Fibroblast of lung (primary cell): ENCODE results near the gene UQCR11. TPM values are rescaled to one million over a fixed set of nuclear protein-coding genes. Genes with fewer than 3 reads are reported as not detected.

Experiments used
- DNase-seq, 2 donors: peaks; one replicate each; pipeline versions ENCODE4 v3.0.0 to v3.0.0-alpha.2; 2010; ENCODE audit warnings: low read depth in 2 of 2
- H2AFZ ChIP-seq: 2 replicates; pipeline ENCODE4 v1.5.1; 2012; ENCODE audit warnings: low read length, control low read depth, inconsistent platforms
- H3K27ac ChIP-seq: 2 replicates; pipeline ENCODE4 v1.5.1; 2011; ENCODE audit warnings: low read length, control low read depth; ENCODE audit not compliant: insufficient read depth
- H3K27me3 ChIP-seq: 2 replicates; pipeline ENCODE4 v1.5.1; 2011; ENCODE audit warnings: mild to moderate bottlenecking, low read length; ENCODE audit not compliant: control insufficient read depth, insufficient read depth
- H3K36me3 ChIP-seq: 2 replicates; pipeline ENCODE4 v1.5.1; 2011; ENCODE audit warnings: low read length; ENCODE audit not compliant: control insufficient read depth, insufficient read depth
- H3K4me1 ChIP-seq: 2 replicates; pipeline ENCODE4 v1.5.1; 2011; ENCODE audit warnings: low read length; ENCODE audit not compliant: control insufficient read depth, insufficient read depth; ENCODE audit errors: extremely low read depth
- H3K4me2 ChIP-seq: 2 replicates; pipeline ENCODE4 v1.5.1; 2011; ENCODE audit warnings: low read length, control low read depth; ENCODE audit not compliant: insufficient read depth; ENCODE audit errors: extremely low read depth
- H3K4me3 ChIP-seq, 4 experiments: fragments of 200-600 bp in 1 of 4; sonication (generic) in 1 of 4; replicated peaks in 1 of 4; 2 replicates each; pipeline ENCODE4 v1.5.1; 2011 to 2016; ENCODE audit warnings: low read length in 4 of 4, low read depth in 3 of 4, mild to moderate bottlenecking in 3 of 4, control low read depth in 2 of 4, inconsistent platforms in 1 of 4, mixed read lengths in 1 of 4; ENCODE audit not compliant: insufficient read depth in 1 of 4; ENCODE audit errors: control extremely low read depth in 1 of 4
- H3K79me2 ChIP-seq: 2 replicates; pipeline ENCODE4 v1.5.1; 2012; ENCODE audit warnings: mild to moderate bottlenecking, low read length, inconsistent platforms; ENCODE audit not compliant: control insufficient read depth, insufficient read depth
- H3K9ac ChIP-seq: 2 replicates; pipeline ENCODE4 v1.5.1; 2011; ENCODE audit warnings: mild to moderate bottlenecking, low read length, control low read depth; ENCODE audit not compliant: insufficient read depth
- H3K9me3 ChIP-seq: 2 replicates; pipeline ENCODE4 v1.5.1; 2012; ENCODE audit warnings: low read depth, low read length; ENCODE audit not compliant: control insufficient read depth, insufficient read depth
- H4K20me1 ChIP-seq: 2 replicates; pipeline ENCODE4 v1.5.1; 2011; ENCODE audit warnings: low read length; ENCODE audit not compliant: control insufficient read depth, insufficient read depth; ENCODE audit errors: extremely low read depth
- CTCF ChIP-seq, 2 donors: IDR thresholded peaks in 1 of 2; conservative IDR thresholded peaks in 1 of 2; 1 replicate in 1 of 2; 2 replicates in 1 of 2; pipeline ENCODE4 v1.5.1; 2011 to 2012; ENCODE audit warnings: low read length in 2 of 2, control low read depth in 1 of 2, inconsistent platforms in 1 of 2, low read depth in 1 of 2, mild to moderate bottlenecking in 1 of 2
- EZH2 ChIP-seq: IDR thresholded peaks from 2 replicates; pipeline ENCODE4 v1.5.1; 2012; ENCODE audit warnings: low read length, control low read depth, mild to moderate bottlenecking; ENCODE audit errors: missing control alignments
- polyA plus RNA-seq, 2 donors: library from polyadenylated mRNA; depleted of rRNA in 1 of 2; stranded (reverse) in 1 of 2; unstranded in 1 of 2; fragments of >200 nt; gene quantifications; 2 replicates each; pipeline ENCODE4 v1.2.1, GENCODE V29; 2011 to 2012; ENCODE audit warnings: missing spikeins in 1 of 2
- total RNA-seq: library from RNA; depleted of rRNA; stranded (reverse); fragments of >200 nt; gene quantifications from 2 replicates; pipeline ENCODE4 v1.2.1, GENCODE V29; 2014

Gene UQCR11
- total and polyA plus RNA-seq, 2 donors (not counting 1 experiment from before 2014, with no cell fraction given), result 89.2 to 101 TPM

- no peaks in the 10 kb centered on the region for H3K4me1 ChIP-seq
- no peak overlapping the region for H3K9ac ChIP-seq
- H3K36me3 ChIP-seq, result peaks cover 5% of the 10 kb centered on the region
- no peak overlapping the region for H2AFZ ChIP-seq
- H3K9me3 ChIP-seq, result no peaks in the 10 kb centered on the region
- H3K27me3 ChIP-seq, result no peaks in the 10 kb centered on the region
- no peak overlapping the region for H3K4me2 ChIP-seq
- no peak overlapping the region for H3K27ac ChIP-seq
- H3K79me2 ChIP-seq, result peaks cover 14% of the 10 kb centered on the region
- TF ChIP-seq EZH2 (no peak), CTCF (conservative IDR thresholded peaks at IDR 0.05 in 1 of 2, IDR thresholded peaks at IDR 0.05 in 1 of 2; ENCODE audit: low read depth in 1 of 2, low read length in 2 of 2) (no peak)
- no peak overlapping the region for H3K4me3 ChIP-seq
- no peaks in the 10 kb centered on the region for H4K20me1 ChIP-seq
- no peak for DNase-seq
Measured at GRCh38 chr19:1555487-1556389, 49.5 kb downstream of the UQCR11 start.

DNA sequence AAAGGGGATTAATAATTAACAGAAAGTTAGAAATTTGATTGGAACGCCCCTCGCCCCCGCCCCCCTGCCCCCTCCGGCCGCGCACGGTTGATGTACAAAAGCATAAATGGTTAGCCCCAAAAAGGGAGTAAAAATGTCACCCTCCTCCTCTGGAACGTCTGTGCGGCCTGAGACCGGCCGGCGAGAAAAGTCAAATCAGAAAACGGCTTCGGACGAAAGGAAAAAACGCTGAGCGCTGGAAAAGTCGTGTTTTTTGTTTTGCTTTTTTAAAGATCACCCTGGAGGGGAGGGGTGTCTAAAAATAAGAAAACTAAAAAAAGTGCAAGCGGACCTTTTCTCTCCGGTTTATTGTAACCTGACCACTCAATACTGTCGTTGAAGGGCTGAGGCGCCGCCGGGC lies 50.3 kb downstream of the UQCR11 start:
- no peak for TF ChIP-seq CTCF (conservative IDR thresholded peaks at IDR 0.05 in 1 of 2, IDR thresholded peaks at IDR 0.05 in 1 of 2; ENCODE audit: low read depth in 1 of 2, low read length in 2 of 2)
- TF ChIP-seq EZH2, result no peak
- Histone ChIP-seq H3K4me1 (no peaks in the 10 kb centered on the region), H3K27me3 (no peaks in the 10 kb centered on the region), H3K36me3 (peaks cover 5% of the 10 kb centered on the region), H3K79me2 (peaks cover 6% of the 10 kb centered on the region), H3K9me3 (no peaks in the 10 kb centered on the region), H3K4me3 (no peak overlapping the region), H2AFZ (no peak overlapping the region), H3K4me2 (no peak overlapping the region), H3K27ac (no peak overlapping the region), H3K9ac (no peak overlapping the region), H4K20me1 (no peaks in the 10 kb centered on the region)
- no peak for DNase-seq

GRCh38 chr19:1553415-1553814 lies 51.8 kb downstream of the UQCR11 start:
- no peaks in the 10 kb centered on the region for H3K79me2 ChIP-seq
- TF ChIP-seq CTCF (conservative IDR thresholded peaks at IDR 0.05 in 1 of 2, IDR thresholded peaks at IDR 0.05 in 1 of 2; ENCODE audit: low read depth in 1 of 2, low read length in 2 of 2) (no peak), EZH2 (no peak)
- no peak for DNase-seq
- H3K4me3 ChIP-seq, result no peak overlapping the region
- no peak overlapping the region for H3K4me2 ChIP-seq
- no peaks in the 10 kb centered on the region for H3K4me1 ChIP-seq
- no peak overlapping the region for H3K9ac ChIP-seq
- H3K36me3 ChIP-seq, result peaks cover 5% of the 10 kb centered on the region
- no peaks in the 10 kb centered on the region for H4K20me1 ChIP-seq
- H3K27me3 ChIP-seq, result no peaks in the 10 kb centered on the region
- no peaks in the 10 kb centered on the region for H3K9me3 ChIP-seq
- H2AFZ ChIP-seq, result no peak overlapping the region
- H3K27ac ChIP-seq, result no peak overlapping the region
